SH-SY5Y (cell line): ENCODE results near the gene DNAJB8.

Experiments used
- GATA2 ChIP-seq: IDR thresholded peaks from 2 replicates; pipeline ENCODE4 v1.6.1; 2011; ENCODE audit warnings: mild to moderate bottlenecking, low read depth, low read length
- GATA3 ChIP-seq: IDR thresholded peaks from 2 replicates; pipeline ENCODE4 v1.6.1; 2011; ENCODE audit warnings: low read depth, mild to moderate bottlenecking, low read length, moderate library complexity

GRCh38 chr3:128486681-128487537 lies 20.2 kb upstream of the DNAJB8 start:
- no peak for TF ChIP-seq GATA2
- no peak for TF ChIP-seq GATA3
